Stimulated activated CD4-positive, alpha-beta T cell treated with anti-CD3 and anti-CD28 coated beads, Interleukin-1b, Interleukin-23, amount 100 ng/mL, for 24 hours (primary cell): Measurements from ENCODE around the gene WDR44.
"Not testable (repeated sequence)": the region's sequence is repeated elsewhere in the genome, so short reads cannot be mapped to it uniquely, and the experiment has no call there.

Experiments used
- DNase-seq, 4 experiments: peaks; one replicate each; pipeline ENCODE4 v3.0.0-alpha.2; 2020; ENCODE audit warnings: low read depth in 4 of 4, low spot score in 1 of 4

Gene WDR44, protein sequence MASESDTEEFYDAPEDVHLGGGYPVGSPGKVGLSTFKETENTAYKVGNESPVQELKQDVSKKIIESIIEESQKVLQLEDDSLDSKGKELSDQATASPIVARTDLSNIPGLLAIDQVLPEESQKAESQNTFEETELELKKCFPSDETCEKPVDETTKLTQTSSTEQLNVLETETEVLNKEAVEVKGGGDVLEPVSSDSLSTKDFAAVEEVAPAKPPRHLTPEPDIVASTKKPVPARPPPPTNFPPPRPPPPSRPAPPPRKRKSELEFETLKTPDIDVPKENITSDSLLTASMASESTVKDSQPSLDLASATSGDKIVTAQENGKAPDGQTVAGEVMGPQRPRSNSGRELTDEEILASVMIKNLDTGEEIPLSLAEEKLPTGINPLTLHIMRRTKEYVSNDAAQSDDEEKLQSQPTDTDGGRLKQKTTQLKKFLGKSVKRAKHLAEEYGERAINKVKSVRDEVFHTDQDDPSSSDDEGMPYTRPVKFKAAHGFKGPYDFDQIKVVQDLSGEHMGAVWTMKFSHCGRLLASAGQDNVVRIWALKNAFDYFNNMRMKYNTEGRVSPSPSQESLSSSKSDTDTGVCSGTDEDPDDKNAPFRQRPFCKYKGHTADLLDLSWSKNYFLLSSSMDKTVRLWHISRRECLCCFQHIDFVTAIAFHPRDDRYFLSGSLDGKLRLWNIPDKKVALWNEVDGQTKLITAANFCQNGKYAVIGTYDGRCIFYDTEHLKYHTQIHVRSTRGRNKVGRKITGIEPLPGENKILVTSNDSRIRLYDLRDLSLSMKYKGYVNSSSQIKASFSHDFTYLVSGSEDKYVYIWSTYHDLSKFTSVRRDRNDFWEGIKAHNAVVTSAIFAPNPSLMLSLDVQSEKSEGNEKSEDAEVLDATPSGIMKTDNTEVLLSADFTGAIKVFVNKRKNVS

DNA sequence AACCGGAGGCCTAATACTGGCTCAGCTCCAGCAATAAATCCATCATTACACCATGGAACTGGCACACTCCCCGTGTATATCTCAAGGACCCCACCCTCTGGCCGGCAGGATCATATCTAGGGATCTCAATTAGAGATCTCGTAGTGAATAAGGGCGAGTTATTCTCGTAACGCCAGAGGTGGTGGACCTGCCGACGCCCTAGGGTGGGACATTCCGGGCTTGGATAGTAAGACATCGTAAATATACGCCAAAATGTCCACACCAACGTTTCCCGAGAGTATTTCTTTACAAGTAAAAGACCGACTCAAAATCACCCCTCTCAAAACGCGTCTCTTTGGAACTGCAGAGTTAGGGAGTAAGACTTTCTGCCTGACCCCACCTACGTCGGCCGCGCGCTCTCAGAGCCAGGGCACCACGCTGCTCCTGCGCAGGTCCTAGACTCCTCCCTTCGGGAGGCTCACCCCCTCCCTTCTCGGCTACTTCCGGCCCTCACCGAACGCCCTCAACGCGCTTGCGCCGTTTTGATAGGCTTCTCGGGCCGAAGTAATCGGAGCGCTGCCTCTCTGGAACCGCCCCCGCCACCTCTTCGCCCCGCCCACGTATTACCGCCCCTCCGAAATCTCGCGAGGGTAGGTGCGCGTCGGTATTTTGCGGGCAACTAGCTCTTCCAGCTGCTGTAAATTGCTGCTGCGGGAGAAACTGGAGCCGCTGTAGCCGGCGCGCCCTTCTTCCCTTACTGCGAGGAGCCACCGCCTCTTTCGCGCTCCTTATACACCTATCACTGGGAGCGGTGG, at the start of gene WDR44:
Gene WDR44, plus strand, starts transcription at position 643 of the 794 bp plus-strand sequence. CDS start 398 bp downstream, outside the sequence.
- peak; percentile 65 to 85 (median 76) for DNase-seq

DNA sequence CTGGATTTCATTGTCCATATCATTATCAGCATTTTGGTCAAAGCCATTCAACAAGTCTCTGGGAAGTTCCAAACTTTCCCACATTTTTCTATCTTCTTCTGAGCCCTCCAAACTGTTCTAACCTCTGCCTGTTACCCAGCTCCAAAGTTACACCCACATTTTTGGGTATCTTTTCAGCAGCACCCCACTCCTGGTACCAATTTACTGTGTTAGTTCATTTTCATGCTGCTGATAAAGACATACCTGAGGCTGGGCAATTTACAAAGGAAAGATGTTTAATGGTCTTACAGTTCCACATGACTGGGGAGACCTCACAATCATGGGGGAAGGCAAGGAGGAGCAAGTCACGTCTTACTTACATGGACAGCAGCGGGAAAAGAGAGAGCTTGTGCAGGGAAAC, 40.1 kb upstream of the WDR44 start:
- not testable (repeated sequence) for DNase-seq

DNA sequence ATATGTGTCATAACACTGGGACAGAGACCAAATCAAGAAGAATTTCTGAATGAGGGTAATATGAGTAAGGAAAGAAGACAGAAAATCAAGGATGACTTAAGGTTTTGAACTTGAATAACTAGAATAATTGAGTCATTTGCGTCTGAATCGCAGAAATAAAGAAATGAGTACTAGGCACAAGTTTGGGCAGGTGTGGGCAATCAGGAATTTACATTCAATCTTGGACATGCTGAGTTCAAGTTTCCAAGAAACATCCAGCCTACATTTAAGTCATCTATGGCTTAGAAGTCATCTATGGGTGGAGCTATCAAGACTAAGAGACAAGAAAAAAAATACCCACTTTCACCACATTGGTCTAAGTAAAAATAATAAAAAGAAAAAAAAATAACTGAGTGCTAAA, 30.4 kb upstream of the WDR44 start:
- no peak for DNase-seq

DNA sequence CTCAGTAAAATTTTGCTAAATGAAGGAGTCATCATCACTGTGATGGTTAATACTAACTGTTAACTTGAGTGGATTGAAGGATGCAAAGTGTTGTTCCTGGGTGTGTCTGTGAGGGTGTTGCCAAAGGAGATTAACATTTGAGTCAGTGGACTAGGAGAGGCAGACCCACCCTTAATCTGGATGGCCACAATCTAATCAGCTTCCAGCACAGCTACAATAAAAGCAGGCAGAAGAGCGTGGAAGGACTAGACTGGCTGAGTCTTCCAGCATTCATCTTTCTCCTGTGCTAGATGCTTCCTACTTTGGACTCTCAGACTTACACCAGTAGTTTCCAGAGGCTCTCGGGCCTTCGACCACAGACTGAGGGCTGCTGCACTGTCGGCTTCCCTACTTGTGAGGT, 21.3 kb upstream of the WDR44 start:
- no peak for DNase-seq

DNA sequence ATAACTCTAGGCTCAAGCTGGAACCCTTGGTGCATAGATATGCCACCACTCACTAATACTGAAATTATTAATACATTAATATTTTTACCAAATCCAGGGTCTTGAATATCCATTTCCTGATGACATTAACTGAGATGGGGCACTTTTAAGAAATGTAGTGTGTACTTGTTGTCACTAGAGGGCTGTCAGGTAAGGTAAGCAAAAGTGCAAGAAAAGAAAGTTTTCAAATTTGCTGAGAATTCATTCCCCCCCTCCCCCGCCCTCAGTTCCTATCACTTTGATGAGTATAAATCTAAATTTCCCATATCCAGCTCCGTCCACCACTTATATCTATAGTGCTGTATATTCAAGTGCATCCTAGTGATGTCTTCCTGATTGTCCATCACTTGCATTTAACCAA, 20.5 kb upstream of the WDR44 start:
- DNase-seq: no peak

DNA sequence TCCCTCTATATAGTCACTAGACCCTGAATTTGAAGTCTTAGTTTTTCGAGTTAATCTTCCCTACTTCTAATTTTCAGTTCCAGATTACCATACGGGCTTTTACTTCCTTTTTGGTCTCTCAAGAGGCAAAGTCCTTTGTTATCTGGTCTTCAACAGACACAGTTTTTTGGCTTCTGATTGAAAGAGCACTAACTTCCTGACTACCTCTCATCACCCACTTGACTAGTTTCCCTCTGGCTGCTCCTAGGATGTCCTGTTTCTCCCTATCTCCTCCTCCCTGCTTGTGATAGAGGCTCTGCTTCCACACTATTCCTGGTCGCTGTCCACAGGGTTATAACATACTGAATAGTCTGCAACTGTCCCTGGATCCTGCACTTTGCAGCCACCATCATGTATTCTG, 16.7 kb upstream of the WDR44 start:
- no peak for DNase-seq

DNA sequence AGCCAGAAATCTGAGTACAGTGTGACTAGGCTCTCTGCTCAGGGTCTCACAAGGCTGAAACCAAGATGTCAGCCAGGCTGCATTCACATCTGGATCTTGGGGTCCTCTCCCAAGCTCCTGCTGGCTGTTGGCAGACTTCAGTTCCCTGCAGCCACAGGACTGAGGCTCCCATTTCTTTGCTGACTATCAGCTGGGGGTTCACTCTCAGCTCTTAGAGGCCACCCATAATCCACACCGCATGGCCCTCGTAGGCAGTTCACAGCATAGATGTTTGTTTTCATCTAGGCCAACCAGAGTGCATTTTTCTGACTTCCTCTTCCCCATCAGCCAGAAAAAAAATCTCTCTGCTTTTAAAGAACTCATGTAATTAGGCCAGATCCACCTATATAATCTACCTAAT, 8.2 kb upstream of the WDR44 start:
- DNase-seq: no peak

DNA sequence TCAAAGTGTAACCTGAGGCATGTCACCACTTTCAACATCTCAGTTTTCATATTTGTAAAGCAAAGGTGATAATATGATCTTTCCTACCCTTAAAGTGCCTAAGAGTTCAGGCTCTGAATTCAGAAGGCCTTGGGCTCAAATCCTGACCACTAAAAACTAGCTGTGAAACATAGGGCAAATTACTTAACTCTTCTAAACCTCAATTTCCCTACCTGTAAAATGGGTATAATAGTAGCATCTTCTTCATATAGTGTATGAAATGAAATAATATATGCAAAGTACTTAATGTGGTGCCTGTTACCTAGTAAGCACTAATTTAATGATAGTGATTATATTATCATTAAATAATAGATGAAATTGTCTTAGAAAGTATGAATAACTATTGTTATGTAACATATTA, 7.0 kb upstream of the WDR44 start:
- no peak for DNase-seq

DNA sequence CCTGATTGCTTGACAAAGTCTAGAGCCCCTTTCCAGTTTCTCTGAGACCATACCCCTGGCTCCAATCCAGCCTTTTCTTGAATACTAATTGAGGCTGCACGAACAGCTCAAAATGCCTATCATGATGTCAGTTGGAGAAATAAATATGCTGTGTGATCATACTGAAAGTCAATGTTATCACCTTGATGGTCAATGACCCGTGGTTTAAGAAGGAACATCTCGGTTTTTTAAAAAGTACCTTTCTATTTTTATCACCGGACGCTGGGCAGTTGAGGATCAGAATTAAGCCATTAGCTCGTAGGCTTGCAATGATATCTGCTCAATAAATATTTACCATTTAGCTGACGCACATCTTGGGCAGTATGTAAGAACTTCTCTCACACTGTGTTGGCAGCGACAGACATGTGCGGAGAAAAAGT, 852 bp upstream of the WDR44 start:
- DNase-seq: no peak

DNA sequence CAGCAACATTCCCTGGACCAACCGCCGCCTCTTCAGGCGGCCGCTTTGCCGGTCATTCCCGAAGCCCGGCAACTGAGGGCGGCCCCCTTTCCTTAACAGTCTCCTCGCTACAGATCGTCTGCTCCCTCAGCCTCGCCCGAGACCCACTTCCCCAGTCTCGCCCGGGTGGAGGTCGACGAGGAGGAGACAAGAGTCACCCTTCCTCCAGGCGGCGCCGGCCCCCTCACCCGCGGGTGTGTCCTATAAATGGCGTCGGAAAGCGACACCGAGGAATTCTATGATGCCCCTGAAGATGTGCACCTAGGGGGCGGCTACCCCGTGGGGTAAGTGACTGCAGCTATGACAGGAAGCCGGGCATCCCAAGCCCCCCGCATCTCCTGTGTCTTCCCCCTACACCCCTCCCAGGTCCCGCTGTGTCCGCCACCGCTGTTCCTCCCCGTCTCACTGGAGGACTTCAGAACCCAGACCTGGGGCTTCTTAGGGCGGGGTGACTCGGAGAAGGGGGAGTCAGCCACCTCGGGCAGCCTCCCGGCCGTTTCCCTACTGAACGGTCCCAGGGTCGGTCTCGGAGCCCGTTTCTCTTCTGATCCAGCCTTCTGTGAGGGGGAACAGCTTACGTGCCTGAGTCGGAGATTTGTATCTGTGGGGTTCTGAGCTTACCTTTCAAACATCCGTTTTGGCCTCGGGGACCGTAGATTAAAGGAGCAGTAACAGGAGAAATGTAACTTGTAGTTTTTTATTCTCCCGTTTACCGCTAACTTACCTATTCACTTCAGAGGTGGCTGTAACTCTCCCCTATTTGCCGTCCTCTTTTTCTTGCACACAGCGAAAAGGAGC, 570 bp downstream of the WDR44 start:
- peak in 3 of 4 experiments; percentile 9 to 30 (median 25) for DNase-seq

DNA sequence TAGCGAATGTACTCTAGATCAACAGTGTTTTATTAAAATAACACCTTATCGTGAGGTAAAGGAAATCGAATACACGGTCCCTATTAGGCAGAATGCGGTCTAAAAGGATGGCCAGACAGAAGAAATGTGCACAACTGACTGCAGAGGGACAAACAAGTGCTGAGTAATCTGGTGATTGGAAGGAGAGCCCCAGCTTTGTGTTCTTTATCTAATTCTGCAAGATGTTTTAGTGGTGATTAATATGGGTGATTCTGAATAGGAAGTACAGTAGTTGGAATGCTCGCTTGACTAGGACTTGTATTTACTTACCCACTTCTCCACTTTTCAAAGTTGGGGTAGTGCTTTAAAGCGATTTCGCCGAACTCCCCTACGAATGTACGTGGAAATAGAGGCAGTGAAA, 1.2 kb downstream of the WDR44 start:
- no peak for DNase-seq

DNA sequence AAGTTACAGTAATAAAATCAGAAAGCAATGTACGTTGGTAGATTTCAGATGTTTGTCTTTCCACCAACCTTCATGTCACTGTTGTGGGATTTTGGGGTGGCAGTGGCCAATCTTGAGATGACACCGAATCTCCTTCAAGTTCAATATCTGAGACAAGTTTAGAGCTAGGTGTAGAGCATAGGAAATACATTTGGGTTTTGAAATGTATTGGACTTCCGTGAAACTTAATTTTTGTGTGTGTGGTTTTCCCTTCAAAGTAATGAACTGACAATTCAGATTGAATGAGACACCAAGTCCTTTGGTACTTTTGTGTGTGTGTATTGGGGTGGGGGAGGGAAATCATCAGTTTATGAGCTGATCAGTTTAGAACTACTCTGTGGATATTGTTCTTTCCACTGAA, 1.8 kb downstream of the WDR44 start:
- no peak for DNase-seq

DNA sequence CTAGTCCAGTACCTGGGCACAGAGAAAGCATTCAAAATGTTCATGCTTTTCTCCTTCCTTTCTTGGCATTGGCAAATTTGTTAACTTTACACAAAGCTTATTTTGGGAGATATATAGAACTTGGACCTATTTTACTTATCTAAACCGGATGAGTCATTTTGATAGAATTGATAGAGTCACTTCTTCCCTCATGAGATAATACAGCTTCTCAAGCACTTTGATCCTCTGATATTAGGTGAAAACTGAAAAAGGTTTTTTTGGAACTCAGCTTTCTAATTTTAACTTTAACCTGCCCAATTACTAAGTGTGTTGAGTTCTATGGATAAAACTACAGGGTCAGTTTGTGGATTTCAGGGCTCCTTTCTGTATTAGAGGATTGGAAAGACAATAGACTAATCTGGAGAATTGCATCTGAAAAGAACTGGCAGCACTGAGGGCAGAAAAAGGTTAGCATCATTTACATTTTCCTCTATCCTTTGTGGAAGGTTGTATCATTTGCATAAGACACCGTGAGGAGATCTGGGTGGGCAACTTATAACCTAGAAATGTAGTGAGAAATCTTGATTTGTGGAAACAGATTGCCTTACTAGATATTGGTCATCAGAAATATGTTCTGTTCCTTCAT, 2.4 kb downstream of the WDR44 start:
- no peak for DNase-seq

DNA sequence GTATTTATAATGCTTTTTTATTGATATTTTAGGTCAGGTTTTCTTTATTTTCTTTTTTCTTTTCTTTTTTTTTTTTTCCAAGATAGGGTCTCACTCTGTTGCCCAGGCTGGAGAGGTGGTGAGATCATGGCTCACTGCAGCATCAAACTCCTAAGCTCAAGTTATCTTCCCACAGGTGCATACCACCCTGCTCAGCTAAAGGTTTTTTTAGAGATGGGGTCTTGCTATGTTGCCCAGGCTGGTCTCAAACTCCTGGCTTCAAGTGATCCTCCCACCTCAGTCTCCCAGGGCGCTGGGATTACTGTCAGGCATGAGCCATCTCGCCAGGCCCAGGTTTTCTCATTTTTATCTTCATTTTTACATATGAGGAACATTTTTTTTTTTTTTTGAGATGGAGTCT, 3.3 kb downstream of the WDR44 start:
- DNase-seq: no peak

DNA sequence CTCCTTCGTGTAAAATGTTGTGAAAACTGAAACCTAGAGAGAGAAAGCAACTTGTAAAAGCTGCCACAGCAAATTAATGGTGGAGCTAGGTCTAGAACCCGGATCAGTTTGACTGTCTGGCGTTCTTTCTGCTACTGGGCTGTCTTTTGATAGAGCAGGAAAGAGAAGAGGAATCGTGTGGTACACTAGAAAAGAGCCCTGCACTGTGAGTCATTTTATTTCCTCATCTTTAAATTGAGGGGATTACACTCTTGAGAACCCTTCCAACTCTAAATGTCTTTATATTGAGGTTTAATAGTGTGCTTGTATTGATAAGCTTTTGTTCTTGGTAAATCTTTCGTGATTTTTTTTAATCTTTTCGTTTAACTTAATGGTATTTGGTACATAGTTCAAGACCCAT, 4.3 kb downstream of the WDR44 start:
- DNase-seq: no peak

DNA sequence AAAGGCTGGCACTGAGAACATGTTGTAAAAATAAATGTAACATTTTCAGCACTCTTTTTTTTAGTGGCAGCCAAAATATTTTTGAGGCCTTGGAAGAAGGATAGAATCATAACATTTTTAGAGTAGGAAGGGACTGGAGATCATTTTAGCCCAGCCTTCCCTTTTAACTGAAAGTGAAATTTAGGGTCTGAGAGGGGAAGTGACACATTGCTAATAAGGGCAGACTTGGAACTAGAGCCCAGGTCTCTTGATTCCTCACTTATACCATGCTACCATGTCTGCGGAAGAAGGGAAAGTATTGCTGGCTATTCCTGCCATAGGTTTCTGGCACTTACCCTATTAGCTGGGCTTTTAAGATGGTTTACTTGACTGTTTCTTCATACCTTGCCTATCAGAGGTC, 4.8 kb downstream of the WDR44 start:
- DNase-seq: no peak

DNA sequence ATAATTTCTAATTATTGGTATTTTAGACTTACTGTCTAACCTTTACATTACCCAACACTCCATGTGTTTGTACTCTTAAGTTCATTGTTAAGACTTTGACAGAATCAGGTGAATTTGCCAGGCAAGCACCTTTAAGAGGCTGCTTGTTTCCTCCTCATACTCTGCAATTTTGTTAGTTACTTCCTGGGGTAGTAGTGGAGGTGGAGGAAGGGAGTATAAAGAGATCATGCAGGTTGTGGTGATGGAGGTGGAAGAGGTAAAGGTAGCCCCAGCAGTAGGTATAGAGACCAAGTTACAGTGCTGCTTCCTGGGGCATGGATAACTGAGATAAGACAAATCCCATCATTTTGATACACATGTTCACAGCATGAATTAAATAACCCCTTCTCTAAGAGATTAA, 6.7 kb downstream of the WDR44 start:
- DNase-seq: no peak

DNA sequence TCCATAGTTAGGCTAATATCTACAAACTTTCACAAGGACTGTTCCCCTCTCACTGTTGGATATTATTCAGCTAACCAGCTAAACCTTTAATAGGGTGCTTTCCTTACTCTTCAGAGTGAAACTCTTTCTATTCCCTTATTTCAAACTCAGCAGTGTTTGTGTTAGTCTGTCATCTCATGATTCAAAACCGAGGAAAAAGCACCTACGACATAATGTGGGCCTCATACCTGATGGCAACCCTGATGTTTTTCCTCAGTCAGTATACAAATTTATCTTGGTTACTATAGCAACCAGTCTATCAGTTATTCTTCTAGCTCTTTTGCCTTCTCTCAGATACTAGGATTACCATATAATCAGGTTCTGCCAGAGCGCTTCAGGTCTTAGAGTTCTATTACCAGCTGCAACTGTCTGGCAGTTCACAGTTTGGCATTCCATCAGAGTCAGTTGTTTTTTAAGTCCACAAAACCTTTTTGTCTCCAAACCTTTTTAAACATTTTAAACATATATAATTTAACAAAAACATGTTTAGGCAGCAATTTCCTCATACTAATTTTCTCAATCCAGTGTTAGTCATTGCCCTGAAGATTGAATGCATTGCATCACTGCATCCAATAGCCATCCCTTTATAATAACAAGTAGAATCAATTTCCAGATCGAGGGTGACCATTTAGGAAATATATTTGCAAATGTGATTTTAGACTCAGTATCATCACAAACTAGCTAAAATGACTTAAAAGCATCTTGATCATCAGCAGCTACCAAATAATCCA, 7.4 kb downstream of the WDR44 start:
- DNase-seq: no peak

DNA sequence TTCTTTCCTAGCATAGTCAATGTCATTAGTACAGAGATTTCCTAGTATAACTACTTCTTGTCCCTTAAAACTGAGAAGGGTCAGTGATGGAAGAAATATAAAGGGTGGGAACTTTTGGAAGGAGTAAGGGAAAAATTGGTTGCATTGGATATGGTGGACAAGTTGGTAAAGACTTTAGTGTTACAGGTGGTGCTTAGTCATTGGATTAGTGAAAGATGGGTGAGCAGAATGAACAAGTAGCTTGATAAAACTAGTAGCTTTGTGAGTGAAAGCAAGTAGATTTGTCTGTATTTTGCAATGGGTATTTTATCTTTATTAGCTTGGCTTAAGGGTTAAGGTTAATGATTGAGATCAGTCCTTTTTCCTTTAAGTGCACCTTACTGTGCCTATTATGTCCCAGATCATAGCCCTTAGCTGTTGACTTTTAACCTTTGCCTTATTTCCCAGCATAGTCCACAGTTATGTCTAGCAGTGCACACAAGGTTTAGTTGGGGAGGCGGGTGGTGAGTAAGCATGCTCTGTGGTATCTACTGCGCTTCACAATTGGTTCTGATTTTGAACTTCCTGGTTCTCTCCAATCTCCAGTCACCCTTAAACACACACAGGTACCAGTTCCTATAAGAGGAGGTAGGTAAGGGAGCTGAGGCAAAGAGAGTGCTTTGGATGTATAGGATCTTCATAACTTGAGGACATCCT, 9.5 kb downstream of the WDR44 start:
- no peak for DNase-seq
